SK-N-SH treated with all-trans-retinoic acid at 6 μM for 48 hours (cell line): ENCODE results near the gene CASP6.

Source experiments
- ATAC-seq: fragments of 200-7000 bp; cut with Tn5 transposase; 3 replicates; pipeline ENCODE4 v1.9.1; 2020; ENCODE audit warnings: mild to moderate bottlenecking, moderate library complexity
- ARNTL ChIP-seq: fragments of 450-650 bp; formaldehyde crosslinking; IDR thresholded peaks from 2 replicates; pipeline ENCODE4 v1.5.0; 2020; ENCODE audit warnings: low read depth, mild to moderate bottlenecking, moderate library complexity, borderline replicate concordance
- BACH2 ChIP-seq: fragments of 250-450 bp; sonication (Bioruptor Pico); IDR thresholded peaks from 2 replicates; pipeline ENCODE4 v1.9.0; 2021; ENCODE audit warnings: mild to moderate bottlenecking, borderline replicate concordance
- CSRNP3 ChIP-seq: fragments of 250-450 bp; sonication (Bioruptor Pico); IDR thresholded peaks from 2 replicates; pipeline ENCODE4 v1.5.1; 2021; ENCODE audit warnings: mild to moderate bottlenecking, moderate library complexity
- ESRRG ChIP-seq: fragments of 250-450 bp; sonication (Bioruptor Pico); IDR thresholded peaks from 2 replicates; pipeline ENCODE4 v1.6.1; 2021; ENCODE audit warnings: mild to moderate bottlenecking
- GLIS3 ChIP-seq: fragments of 250-450 bp; sonication (Bioruptor Pico); IDR thresholded peaks from 2 replicates; pipeline ENCODE4 v1.5.0; 2020; ENCODE audit warnings: mild to moderate bottlenecking, moderate library complexity
- ISL1 ChIP-seq: fragments of 250-450 bp; sonication (Bioruptor Pico); IDR thresholded peaks from 2 replicates; pipeline ENCODE4 v2.1.2; 2022; ENCODE audit warnings: mild to moderate bottlenecking, moderate library complexity
- OSR1 ChIP-seq: fragments of 250-450 bp; sonication (Bioruptor Pico); IDR thresholded peaks from 2 replicates; pipeline ENCODE4 v1.8.0; 2022; ENCODE audit warnings: moderate library complexity, mild to moderate bottlenecking, inconsistent platforms
- PATZ1 ChIP-seq: fragments of 250-450 bp; sonication (Bioruptor Pico); IDR thresholded peaks from 2 replicates; pipeline ENCODE4 v1.8.0; 2020; ENCODE audit warnings: mild to moderate bottlenecking, moderate library complexity, borderline replicate concordance
- POU6F1 ChIP-seq: fragments of 250-450 bp; sonication (Bioruptor Pico); IDR thresholded peaks from 2 replicates; pipeline ENCODE4 v1.8.0; 2021; ENCODE audit warnings: low read depth, mild to moderate bottlenecking, moderate library complexity, borderline replicate concordance
- PPARA ChIP-seq: fragments of 250-450 bp; sonication (Bioruptor Pico); IDR thresholded peaks from 2 replicates; pipeline ENCODE4 v1.5.0; 2020; ENCODE audit warnings: mild to moderate bottlenecking, borderline replicate concordance
- SNAI2 ChIP-seq: fragments of 250-450 bp; sonication (Bioruptor Pico); IDR thresholded peaks from 2 replicates; pipeline ENCODE4 v1.5.0; 2020; ENCODE audit warnings: mild to moderate bottlenecking, moderate library complexity
- TOX ChIP-seq: fragments of 250-450 bp; sonication (Bioruptor Pico); IDR thresholded peaks from 2 replicates; pipeline ENCODE4 v1.8.0; 2021; ENCODE audit warnings: mild to moderate bottlenecking, moderate library complexity, borderline replicate concordance
- TSHZ2 ChIP-seq: fragments of 250-450 bp; sonication (Bioruptor Pico); IDR thresholded peaks from 2 replicates; pipeline ENCODE4 v1.5.0; 2020; ENCODE audit warnings: mild to moderate bottlenecking, moderate library complexity
- ZC3H10 ChIP-seq: fragments of 250-450 bp; sonication (Bioruptor Pico); IDR thresholded peaks from 2 replicates; pipeline ENCODE4 v1.5.1; 2021; ENCODE audit warnings: mild to moderate bottlenecking, moderate library complexity
- ZFP3 ChIP-seq: fragments of 250-450 bp; sonication (Bioruptor Pico); IDR thresholded peaks from 2 replicates; pipeline ENCODE4 v1.5.0; 2020; ENCODE audit warnings: mild to moderate bottlenecking, moderate library complexity
- ZFP30 ChIP-seq: fragments of 450-650 bp; formaldehyde crosslinking; IDR thresholded peaks from 2 replicates; pipeline ENCODE4 v1.5.0; 2022; ENCODE audit warnings: mild to moderate bottlenecking, moderate library complexity
- ZNF565 ChIP-seq: fragments of 450-650 bp; formaldehyde crosslinking; conservative IDR thresholded peaks from 2 replicates; pipeline ENCODE4 v1.5.0; 2020; ENCODE audit warnings: low read depth, mild to moderate bottlenecking, moderate library complexity
- ZNF70 ChIP-seq: fragments of 450-650 bp; formaldehyde crosslinking; IDR thresholded peaks from 2 replicates; pipeline ENCODE4 v1.5.0; 2020; ENCODE audit warnings: mild to moderate bottlenecking, moderate library complexity
- ZNF8 ChIP-seq: fragments of 450-650 bp; formaldehyde crosslinking; IDR thresholded peaks from 2 replicates; pipeline ENCODE4 v1.5.0; 2020; ENCODE audit warnings: mild to moderate bottlenecking, moderate library complexity

The CASP6 gene

GRCh38 chr4:109708435-109708834 is 5.2 kb upstream of the CASP6 start:
- no peak for ATAC-seq
- TF ChIP-seq BACH2 (CRISPR knock-in tag) = no peak
- no peak for TF ChIP-seq GLIS3
- TF ChIP-seq ZFP3 (CRISPR knock-in tag) = no peak
- no peak for TF ChIP-seq PPARA (CRISPR knock-in tag)
- no peak for TF ChIP-seq ZFP30 (CRISPR knock-in tag)
- no peak for TF ChIP-seq ARNTL (CRISPR knock-in tag)
- TF ChIP-seq ISL1 = no peak
- TF ChIP-seq ZNF8 (CRISPR knock-in tag) = no peak
- no peak for TF ChIP-seq CSRNP3 (CRISPR knock-in tag)
- no peak for TF ChIP-seq ZC3H10 (CRISPR knock-in tag)
- no peak for TF ChIP-seq ZNF70 (CRISPR knock-in tag)
- no peak for TF ChIP-seq SNAI2
- TF ChIP-seq PATZ1 (CRISPR knock-in tag) = no peak
- TF ChIP-seq ZNF565 = no peak

- peak; percentile 15 for ATAC-seq
- TF ChIP-seq ISL1 (peak; percentile 28; the same call in 1 of the 2 replicates), CSRNP3 (CRISPR knock-in tag) (no peak), TOX (CRISPR knock-in tag) (0 out of 2 replicates have a peak, but pooled peaks have one; percentile 27)
Observed at GRCh38 chr4:109703664-109704361, 568 bp upstream of the CASP6 start.

- TF ChIP-seq POU6F1 (CRISPR knock-in tag) (no peak), OSR1 (no peak), ZNF70 (CRISPR knock-in tag) (no peak), ESRRG (CRISPR knock-in tag) (no peak), TSHZ2 (CRISPR knock-in tag) (no peak), ZFP3 (CRISPR knock-in tag) (no peak), ARNTL (CRISPR knock-in tag) (no peak)
- TF ChIP-seq, all 23 proteins: peak for 0
- no peak for ATAC-seq
Observed at GRCh38 chr4:109701566-109702410, 1.5 kb downstream of the CASP6 start.
